ENCODE data around the gene UACA. TPM values are rescaled to one million over a fixed set of nuclear protein-coding genes. Genes with fewer than 3 reads are reported as not detected.

UACA gene
- total and polyA plus RNA-seq, 9 of the 15 experiments (the other 6 are each of a cell fraction or from before 2014, with no cell fraction given) = 0.06 to 0.33 (median 0.15) TPM; not detected in 5

GRCh38 chr15:70608144-70608543 lies 155.2 kb downstream of the UACA start:
- H3K27me3 ChIP-seq (ENCODE audit: control insufficient read depth in 2 of 2, insufficient read depth in 2 of 2, low read length in 2 of 2) = peaks cover 0 to 26% of the 10 kb centered on the region in 2 experiments; a peak in 4 of 5 replicates
- WGBS (ENCODE audit: insufficient coverage, low coverage, missing lambda C conversion rate) = 0% methylated on average over 5 of the region's 5 CpGs
- FAIRE-seq = no peak

More at GRCh38 chr15:70608144-70608543, 155.2 kb downstream of the UACA start:
- DNase-seq (ENCODE audit: extremely low read depth in 1 of 4, low spot score in 3 of 4) (no peak), ATAC-seq (no peak)
- H3K4me1 ChIP-seq (replicated peaks in 1 of 2; ENCODE audit: control insufficient read depth in 2 of 2, insufficient read depth in 2 of 2, low read length in 2 of 2) = no peaks in the 10 kb centered on the region; a peak in 1 of 5 replicates
- H3K36me3 ChIP-seq (ENCODE audit: control insufficient read depth, insufficient read depth, low read length) = no peaks in the 10 kb centered on the region
- H3K79me2 ChIP-seq (ENCODE audit: control insufficient read depth, insufficient read depth, low read length) = no peaks in the 10 kb centered on the region
- no peak overlapping the region for H3K9ac ChIP-seq (ENCODE audit: insufficient read depth in 1 of 2, low read depth in 2 of 2, low read length in 2 of 2)
- no peak overlapping the region for H3K27ac ChIP-seq (ENCODE audit: extremely low read depth, low read depth, low read length)
- H3K9me1 ChIP-seq (ENCODE audit: control insufficient read depth, insufficient read depth, low read length) = no peaks in the 10 kb centered on the region
- H3K9me3 ChIP-seq (replicated peaks; ENCODE audit: control insufficient read depth, insufficient read depth, low read depth, low read length) = no peaks in the 10 kb centered on the region
- H3K4me2 ChIP-seq (ENCODE audit: insufficient read depth, low read length) = no peak overlapping the region
- no TSS peak for BruUV-seq (replicated peaks)
- in situ Hi-C loops (cut with MboI) = no loop called here
- H4K20me1 ChIP-seq (replicated peaks; ENCODE audit: control insufficient read depth, insufficient read depth, low read length) = no peaks in the 10 kb centered on the region
- no peak overlapping the region for H3K4me3 ChIP-seq
- no peak overlapping the region for H2AFZ ChIP-seq (ENCODE audit: low read depth, low read length)
- CTCF ChIA-PET (ENCODE audit: low intra/inter-chr PET ratio) = no interaction called here
- TF ChIP-seq TEAD4 (IDR thresholded peaks at IDR 0.05; ENCODE audit: low read length) (no peak), TEAD4 (CRISPR knock-in tag; IDR thresholded peaks at IDR 0.05; ENCODE audit: borderline replicate concordance) (no peak), FOXM1 (IDR thresholded peaks at IDR 0.05; ENCODE audit: low read depth) (no peak), FOXM1 (CRISPR knock-in tag; IDR thresholded peaks at IDR 0.05; ENCODE audit: low read depth) (no peak), HDGF (IDR thresholded peaks at IDR 0.05) (no peak), NFE2L1 (tag; IDR thresholded peaks at IDR 0.05; ENCODE audit: borderline replicate concordance, low read depth) (no peak), CXXC5 (CRISPR knock-in tag; IDR thresholded peaks at IDR 0.05) (no peak), ZNF311 (CRISPR knock-in tag; IDR thresholded peaks at IDR 0.05) (no peak), NBN (IDR thresholded peaks at IDR 0.05; ENCODE audit: low read depth) (no peak), ELK1 (CRISPR knock-in tag; IDR thresholded peaks at IDR 0.05) (no peak), FOS (IDR thresholded peaks at IDR 0.05; ENCODE audit: extremely low read depth, insufficient read length) (no peak), SMARCA4 (IDR thresholded peaks at IDR 0.05) (no peak), RNF2 (IDR thresholded peaks at IDR 0.05) (no peak)
- POLR2A ChIA-PET = no interaction called here
- intact Hi-C loops (cut with micrococcal nuclease) = no loop called here

All from K562 (cell line).